Measurements from ENCODE around the gene KLF5.

DNA sequence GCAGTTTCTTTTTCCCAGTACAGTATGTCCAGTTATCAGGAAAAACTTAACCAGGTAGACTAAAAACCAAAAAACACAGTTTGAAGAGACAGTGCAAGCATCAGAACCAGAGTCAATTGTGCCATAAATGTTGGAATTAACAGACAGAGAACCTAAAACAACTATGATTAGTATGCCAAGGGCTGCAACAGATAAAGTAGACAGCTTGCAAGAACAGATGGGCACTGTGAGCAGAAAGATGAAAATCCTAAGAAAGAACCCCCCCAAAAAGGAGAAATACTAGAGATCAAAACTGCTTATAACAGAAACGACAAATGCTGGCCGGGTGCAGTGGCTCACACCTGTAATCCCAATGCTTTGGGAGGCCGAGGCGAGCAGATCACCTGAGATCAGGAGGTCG lies 47.1 kb upstream of the KLF5 start:
- TF ChIP-seq, protein P1, sequence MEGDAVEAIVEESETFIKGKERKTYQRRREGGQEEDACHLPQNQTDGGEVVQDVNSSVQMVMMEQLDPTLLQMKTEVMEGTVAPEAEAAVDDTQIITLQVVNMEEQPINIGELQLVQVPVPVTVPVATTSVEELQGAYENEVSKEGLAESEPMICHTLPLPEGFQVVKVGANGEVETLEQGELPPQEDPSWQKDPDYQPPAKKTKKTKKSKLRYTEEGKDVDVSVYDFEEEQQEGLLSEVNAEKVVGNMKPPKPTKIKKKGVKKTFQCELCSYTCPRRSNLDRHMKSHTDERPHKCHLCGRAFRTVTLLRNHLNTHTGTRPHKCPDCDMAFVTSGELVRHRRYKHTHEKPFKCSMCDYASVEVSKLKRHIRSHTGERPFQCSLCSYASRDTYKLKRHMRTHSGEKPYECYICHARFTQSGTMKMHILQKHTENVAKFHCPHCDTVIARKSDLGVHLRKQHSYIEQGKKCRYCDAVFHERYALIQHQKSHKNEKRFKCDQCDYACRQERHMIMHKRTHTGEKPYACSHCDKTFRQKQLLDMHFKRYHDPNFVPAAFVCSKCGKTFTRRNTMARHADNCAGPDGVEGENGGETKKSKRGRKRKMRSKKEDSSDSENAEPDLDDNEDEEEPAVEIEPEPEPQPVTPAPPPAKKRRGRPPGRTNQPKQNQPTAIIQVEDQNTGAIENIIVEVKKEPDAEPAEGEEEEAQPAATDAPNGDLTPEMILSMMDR (conservative IDR thresholded peaks at IDR 0.05; ENCODE audit: low read length): no peak
- TF ChIP-seq EZH2phosphoT487 (IDR thresholded peaks at IDR 0.05; ENCODE audit: borderline replicate concordance): no peak

Data from Loucy (cell line).